HG02840 (cell line): ENCODE data around the gene CCDC146.
"Not testable (repeated sequence)": the region's sequence is repeated elsewhere in the genome, so short reads cannot be mapped to it uniquely, and the experiment has no call there.

ENCODE experiments used
- ATAC-seq: cut with Tn5 transposase; IDR thresholded peaks from one replicate; pipeline ENCODE4 v1.9.1; 2021; ENCODE audit warnings: mild to moderate bottlenecking, moderate library complexity, moderate number of reproducible peaks; ENCODE audit not compliant: unreplicated experiment, low FRiP score

CCDC146 gene

GRCh38 chr7:77244222-77244934 is 122.0 kb downstream of the CCDC146 start:
- no peak for ATAC-seq

GRCh38 chr7:77245015-77245755 is 122.8 kb downstream of the CCDC146 start:
- no peak for ATAC-seq

- ATAC-seq = no peak
Observed at GRCh38 chr7:77246026-77246640, 123.7 kb downstream of the CCDC146 start.

GRCh38 chr7:77247206-77247850 is 124.9 kb downstream of the CCDC146 start:
- no peak for ATAC-seq

- ATAC-seq = no peak
Observed at GRCh38 chr7:77248154-77248553, 125.7 kb downstream of the CCDC146 start.

- no peak for ATAC-seq
Observed at GRCh38 chr7:77252506-77252905, 130.1 kb downstream of the CCDC146 start.

- ATAC-seq = no peak
Observed at GRCh38 chr7:77253151-77253550, 130.7 kb downstream of the CCDC146 start.

GRCh38 chr7:77254429-77254828 is 132.0 kb downstream of the CCDC146 start:
- no peak for ATAC-seq

GRCh38 chr7:77254915-77255314 is 132.5 kb downstream of the CCDC146 start:
- no peak for ATAC-seq

GRCh38 chr7:77258014-77258413 is 135.6 kb downstream of the CCDC146 start:
- no peak for ATAC-seq

- ATAC-seq = no peak
Observed at GRCh38 chr7:77258593-77258992, 136.2 kb downstream of the CCDC146 start.

GRCh38 chr7:77262316-77262715 is 139.9 kb downstream of the CCDC146 start:
- ATAC-seq = no peak

- no peak for ATAC-seq
Observed at GRCh38 chr7:77265666-77266065, 143.3 kb downstream of the CCDC146 start.

- no peak for ATAC-seq
Observed at GRCh38 chr7:77266291-77266794, 143.9 kb downstream of the CCDC146 start.

- no peak for ATAC-seq
Observed at GRCh38 chr7:77269360-77270093, 147.1 kb downstream of the CCDC146 start.

GRCh38 chr7:77270094-77270480 is 147.7 kb downstream of the CCDC146 start:
- ATAC-seq = no peak

GRCh38 chr7:77271766-77272165 is 149.4 kb downstream of the CCDC146 start:
- no peak for ATAC-seq

GRCh38 chr7:77275663-77276062 is 153.2 kb downstream of the CCDC146 start:
- ATAC-seq = not testable (repeated sequence)

GRCh38 chr7:77276120-77276519 is 153.7 kb downstream of the CCDC146 start:
- ATAC-seq = no peak

GRCh38 chr7:77281780-77282478 is 159.5 kb downstream of the CCDC146 start:
- no peak for ATAC-seq
